GM12874 (cell line): ENCODE measurements around the gene SEC22A.

ENCODE experiments used
- TF ChIP-seq, protein P1 (sequence below): IDR thresholded peaks from 2 replicates; pipeline ENCODE4 v1.5.1; 2011; ENCODE audit warnings: low read depth, mild to moderate bottlenecking, control low read depth, low read length, moderate library complexity; ENCODE audit not compliant: insufficient read depth

Gene SEC22A

DNA sequence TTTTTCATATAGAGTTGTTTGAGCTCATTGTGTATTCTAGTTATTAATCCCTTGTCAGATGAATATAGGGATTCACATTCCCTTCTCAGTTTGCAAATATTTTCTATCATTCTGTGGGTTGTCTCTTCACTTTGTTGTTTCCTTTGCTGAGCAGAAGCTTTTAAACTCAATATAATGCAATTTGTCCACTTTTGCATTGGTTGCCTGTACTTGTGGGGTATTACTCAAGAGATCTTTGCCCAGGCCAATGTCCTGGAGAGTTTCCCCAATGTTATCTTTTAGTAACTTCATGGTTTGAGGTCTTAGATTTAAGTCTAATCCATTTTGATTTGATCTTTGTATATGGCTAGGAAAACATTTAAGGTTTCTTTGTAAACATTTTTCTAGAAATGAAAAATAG lies 24.8 kb downstream of the SEC22A start:
- TF ChIP-seq, protein P1, sequence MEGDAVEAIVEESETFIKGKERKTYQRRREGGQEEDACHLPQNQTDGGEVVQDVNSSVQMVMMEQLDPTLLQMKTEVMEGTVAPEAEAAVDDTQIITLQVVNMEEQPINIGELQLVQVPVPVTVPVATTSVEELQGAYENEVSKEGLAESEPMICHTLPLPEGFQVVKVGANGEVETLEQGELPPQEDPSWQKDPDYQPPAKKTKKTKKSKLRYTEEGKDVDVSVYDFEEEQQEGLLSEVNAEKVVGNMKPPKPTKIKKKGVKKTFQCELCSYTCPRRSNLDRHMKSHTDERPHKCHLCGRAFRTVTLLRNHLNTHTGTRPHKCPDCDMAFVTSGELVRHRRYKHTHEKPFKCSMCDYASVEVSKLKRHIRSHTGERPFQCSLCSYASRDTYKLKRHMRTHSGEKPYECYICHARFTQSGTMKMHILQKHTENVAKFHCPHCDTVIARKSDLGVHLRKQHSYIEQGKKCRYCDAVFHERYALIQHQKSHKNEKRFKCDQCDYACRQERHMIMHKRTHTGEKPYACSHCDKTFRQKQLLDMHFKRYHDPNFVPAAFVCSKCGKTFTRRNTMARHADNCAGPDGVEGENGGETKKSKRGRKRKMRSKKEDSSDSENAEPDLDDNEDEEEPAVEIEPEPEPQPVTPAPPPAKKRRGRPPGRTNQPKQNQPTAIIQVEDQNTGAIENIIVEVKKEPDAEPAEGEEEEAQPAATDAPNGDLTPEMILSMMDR: no peak

GRCh38 chr3:123229145-123229544 lies 27.4 kb downstream of the SEC22A start:
- TF ChIP-seq, protein P1: no peak

DNA sequence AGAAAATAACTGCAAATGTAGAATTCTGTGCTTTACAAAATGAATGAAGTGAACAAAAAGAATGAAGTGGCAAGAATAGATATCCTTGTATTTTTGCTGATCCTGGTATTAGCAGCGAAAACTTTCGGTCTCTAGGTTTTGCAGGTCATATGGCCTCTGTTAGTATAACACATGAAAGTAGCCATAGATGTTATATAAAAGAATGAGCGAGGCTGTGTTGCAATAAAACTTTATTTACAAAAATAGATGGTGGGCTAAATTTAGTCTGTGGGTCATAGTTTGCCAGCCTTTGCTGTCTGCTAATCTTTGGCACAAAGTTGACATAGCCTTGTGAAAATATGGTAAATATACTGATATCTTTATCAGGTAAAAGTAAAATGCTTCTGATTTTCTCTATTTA lies 35.2 kb downstream of the SEC22A start:
- TF ChIP-seq, protein P1: no peak

DNA sequence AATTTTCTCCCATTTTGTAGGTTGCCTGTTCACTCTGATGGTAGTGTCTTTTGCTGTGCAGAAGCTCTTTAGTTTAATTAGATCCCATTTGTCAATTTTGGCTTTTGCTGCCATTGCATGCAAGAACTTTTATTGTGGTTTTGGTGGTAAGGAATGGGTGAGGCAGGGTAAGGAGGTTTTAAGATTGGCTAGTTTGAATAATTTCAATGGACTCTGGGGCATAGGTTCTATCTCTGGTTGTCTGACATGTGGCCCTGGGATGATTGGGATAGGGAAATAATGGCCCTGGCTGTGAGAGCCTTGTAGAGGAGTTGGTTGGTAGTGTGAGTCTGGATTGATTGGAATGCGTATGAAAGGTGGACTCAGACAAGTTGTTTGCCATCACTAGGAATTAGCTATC lies 38.0 kb downstream of the SEC22A start:
- TF ChIP-seq, protein P1: no peak

GRCh38 chr3:123244128-123244527 lies 42.4 kb downstream of the SEC22A start:
- TF ChIP-seq, protein P1: no peak

DNA sequence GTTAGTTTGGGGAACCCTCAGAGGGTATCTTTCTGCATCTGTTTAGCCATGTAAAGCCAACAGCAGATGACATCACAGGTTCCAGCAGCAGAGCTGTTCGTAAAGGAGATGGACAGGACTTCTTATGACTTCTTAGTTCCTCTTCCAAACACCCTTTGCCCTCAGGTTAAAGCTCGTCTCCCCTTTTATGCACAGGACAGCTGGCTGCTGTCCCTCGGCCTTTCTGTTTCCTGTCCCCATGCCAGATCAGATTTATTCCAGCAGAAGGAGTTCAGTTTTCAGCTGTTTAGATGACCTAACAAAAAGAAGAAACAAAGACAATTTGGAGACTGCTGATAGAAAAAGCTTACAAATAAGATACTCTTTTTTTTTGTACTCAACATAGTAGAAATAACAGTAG lies 45.1 kb downstream of the SEC22A start:
- TF ChIP-seq, protein P1: no peak

DNA sequence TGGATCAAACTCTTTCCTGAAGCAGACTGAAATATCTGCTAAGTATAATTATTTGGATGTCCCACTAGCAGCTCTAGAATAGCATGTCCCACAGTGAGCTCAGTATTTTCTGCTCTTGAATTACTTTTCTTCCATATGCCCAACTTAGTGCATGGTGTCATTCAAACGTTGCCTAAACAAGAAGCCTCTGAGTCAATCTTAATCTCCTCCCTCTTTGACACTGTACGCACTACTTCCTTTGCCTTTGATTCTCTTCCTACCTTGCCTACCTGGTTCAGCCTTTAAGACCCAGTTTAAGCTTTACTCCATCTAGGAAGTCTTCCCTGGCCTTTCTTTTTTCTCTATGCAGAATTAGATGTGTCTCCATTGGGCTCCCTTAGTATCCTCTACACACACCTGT lies 54.5 kb downstream of the SEC22A start:
- TF ChIP-seq, protein P1: no peak

- TF ChIP-seq, protein P1: no peak
These were observed 56.6 kb downstream of the SEC22A start for GRCh38 chr3:123258359-123258758.
